IMR-90 (cell line): ENCODE data around the gene SH3GLB2. TPM values are rescaled to one million over a fixed set of nuclear protein-coding genes. Genes with fewer than 3 reads are reported as not detected.

ENCODE experiments used
- ATAC-seq: fragments of 200-7000 bp; cut with Tn5 transposase; 2 replicates; pipeline ENCODE4 v1.9.1; 2020; ENCODE audit warnings: low read depth, mild to moderate bottlenecking, moderate library complexity
- BruUV-seq: library from RNA; stranded (reverse); fragments of 400-500 nt; replicated peaks from 2 replicates; lab custom pipeline; 2021; lab: Mats Ljungman, UMichigan
- CTCF ChIA-PET: fragments of 300-600 bp; formaldehyde crosslinking; extraction: SDS; loops from one replicate; lab custom pipeline; 2021; ENCODE audit warnings: antibody characterized with exemption; lab: Yijun Ruan, JAX
- POLR2A ChIA-PET: fragments of 300-600 bp; sonication (Branson Sonifier 250); formaldehyde crosslinking; loops from one replicate; lab custom pipeline; 2022; ENCODE audit warnings: antibody characterized with exemption; ENCODE audit not compliant: unreplicated experiment; lab: Charles Lee
- DNase-seq: peaks from one replicate; pipeline ENCODE4 v3.0.0; 2013
- H2AFZ ChIP-seq: replicated peaks from 2 replicates; pipeline ENCODE3; 2013; ENCODE audit warnings: low read length, mild to moderate bottlenecking; ENCODE audit not compliant: poor library complexity
- H2AK5ac ChIP-seq: 2 replicates; pipeline ENCODE4 v1.6.1; 2013; ENCODE audit warnings: low read depth, low read length, inconsistent platforms
- H2AK9ac ChIP-seq: replicated peaks from 2 replicates; pipeline ENCODE3; 2013; ENCODE audit warnings: mild to moderate bottlenecking, low read depth, low read length, moderate library complexity; ENCODE audit not compliant: poor library complexity
- H2BK120ac ChIP-seq: 2 replicates; pipeline ENCODE4 v1.6.1; 2013; ENCODE audit warnings: low read depth, low read length, inconsistent platforms
- H2BK15ac ChIP-seq: 3 replicates; pipeline ENCODE4 v1.6.1; 2013; ENCODE audit warnings: low read depth, low read length, inconsistent platforms
- H2BK20ac ChIP-seq: 2 replicates; pipeline ENCODE4 v1.6.1; 2013; ENCODE audit warnings: low read depth, mild to moderate bottlenecking, inconsistent platforms, low read length, moderate library complexity
- H2BK5ac ChIP-seq: 2 replicates; pipeline ENCODE4 v1.6.1; 2013; ENCODE audit warnings: mild to moderate bottlenecking, low read depth, low read length, inconsistent platforms; ENCODE audit not compliant: poor library complexity, severe bottlenecking
- H3K14ac ChIP-seq: replicated peaks from 2 replicates; pipeline ENCODE4 v1.6.1; 2013; ENCODE audit warnings: low read depth, low read length, inconsistent platforms
- H3K18ac ChIP-seq: 2 replicates; pipeline ENCODE4 v1.6.1; 2013; ENCODE audit warnings: low read depth, low read length, control low read depth
- H3K23ac ChIP-seq: 2 replicates; pipeline ENCODE4 v1.6.1; 2013; ENCODE audit warnings: low read depth, low read length, inconsistent platforms
- H3K27ac ChIP-seq: 2 replicates; pipeline ENCODE4 v1.5.1; 2013; ENCODE audit warnings: mild to moderate bottlenecking, control low read depth, low read length; ENCODE audit not compliant: insufficient read depth
- H3K27me3 ChIP-seq: 2 replicates; pipeline ENCODE4 v1.6.1; 2013; ENCODE audit warnings: low read length; ENCODE audit not compliant: control insufficient read depth, insufficient read depth
- H3K36me3 ChIP-seq: 2 replicates; pipeline ENCODE4 v1.6.1; 2013; ENCODE audit warnings: low read length, mixed read lengths; ENCODE audit not compliant: control insufficient read depth, insufficient read depth
- H3K4ac ChIP-seq: 2 replicates; pipeline ENCODE4 v1.6.1; 2013; ENCODE audit warnings: low read depth, low read length, inconsistent platforms
- H3K4me1 ChIP-seq: 2 replicates; pipeline ENCODE4 v1.6.1; 2013; ENCODE audit warnings: low read length, mixed read lengths; ENCODE audit not compliant: control insufficient read depth, insufficient read depth
- H3K4me2 ChIP-seq: 2 replicates; pipeline ENCODE4 v1.6.1; 2013; ENCODE audit warnings: low read depth, mild to moderate bottlenecking, control low read depth, low read length, moderate library complexity
- H3K4me3 ChIP-seq: 2 replicates; pipeline ENCODE4 v1.5.1; 2013; ENCODE audit warnings: low read depth, mild to moderate bottlenecking, control low read depth, low read length, moderate library complexity; ENCODE audit not compliant: insufficient read depth
- H3K56ac ChIP-seq: 2 replicates; pipeline ENCODE4 v1.6.1; 2013; ENCODE audit warnings: low read length, inconsistent platforms; ENCODE audit not compliant: insufficient read depth; ENCODE audit errors: extremely low read depth
- H3K79me1 ChIP-seq, 2 experiments: 2 replicates each; pipeline ENCODE4 v1.6.1; 2013; ENCODE audit warnings: low read length in 2 of 2, inconsistent platforms in 1 of 2, low read depth in 1 of 2
- H3K9ac ChIP-seq: 2 replicates; pipeline ENCODE4 v1.6.1; 2013; ENCODE audit warnings: low read depth, low read length, control low read depth
- H3K9me1 ChIP-seq: 2 replicates; pipeline ENCODE4 v1.6.1; 2013; ENCODE audit warnings: low read length, inconsistent platforms; ENCODE audit not compliant: insufficient read depth
- H3K9me3 ChIP-seq: 2 replicates; pipeline ENCODE4 v1.6.1; 2013; ENCODE audit warnings: low read length; ENCODE audit not compliant: control insufficient read depth, insufficient read depth
- H4K20me1 ChIP-seq: 2 replicates; pipeline ENCODE4 v1.6.1; 2013; ENCODE audit warnings: low read length, inconsistent platforms; ENCODE audit not compliant: insufficient read depth
- H4K5ac ChIP-seq: 2 replicates; pipeline ENCODE4 v1.6.1; 2013; ENCODE audit warnings: mild to moderate bottlenecking, low read depth, low read length, control low read depth
- H4K8ac ChIP-seq, 2 experiments: 2 replicates each; pipeline ENCODE4 v1.6.1; 2013; ENCODE audit warnings: low read depth in 2 of 2, low read length in 2 of 2, control low read depth in 1 of 2, inconsistent platforms in 1 of 2
- H4K91ac ChIP-seq: 2 replicates; pipeline ENCODE4 v1.6.1; 2013; ENCODE audit warnings: low read depth, low read length, inconsistent platforms; ENCODE audit not compliant: insufficient read depth
- BHLHE40 ChIP-seq: fragments of 150-350 bp; IDR thresholded peaks from 2 replicates; pipeline ENCODE4 v1.6.1; 2016; ENCODE audit warnings: mild to moderate bottlenecking, low read depth, low read length
- CEBPB ChIP-seq: IDR thresholded peaks from 2 replicates; pipeline ENCODE4 v1.6.1; 2012; ENCODE audit warnings: low read depth, low read length, improper control_type of control experiment
- CTCF ChIP-seq: conservative IDR thresholded peaks from 2 replicates; pipeline ENCODE4 v1.5.1; 2012; ENCODE audit warnings: mild to moderate bottlenecking, low read depth, low read length, improper control_type of control experiment
- MAZ ChIP-seq: IDR thresholded peaks from 2 replicates; pipeline ENCODE4 v1.6.1; 2012; ENCODE audit warnings: low read depth, mild to moderate bottlenecking, low read length, improper control_type of control experiment, moderate library complexity, borderline replicate concordance
- MXI1 ChIP-seq: IDR thresholded peaks from 2 replicates; pipeline ENCODE4 v1.6.1; 2012; ENCODE audit warnings: low read depth, mild to moderate bottlenecking, low read length, moderate library complexity, borderline replicate concordance
- POLR2A ChIP-seq: IDR thresholded peaks from 2 replicates; pipeline ENCODE4 v1.6.1; 2012; ENCODE audit warnings: mild to moderate bottlenecking, low read depth, low read length
- RFX5 ChIP-seq: IDR thresholded peaks from 2 replicates; pipeline ENCODE4 v1.8.0; 2012; ENCODE audit warnings: low read depth, mild to moderate bottlenecking, low read length, moderate library complexity
- USF2 ChIP-seq: fragments of 150-350 bp; IDR thresholded peaks from 2 replicates; pipeline ENCODE4 v1.6.1; 2017; ENCODE audit warnings: mild to moderate bottlenecking, antibody characterized with exemption, low read length, low read depth
- whole genome bisulfite sequencing, 2 experiments: methylation state at CpG; one replicate each; pipeline versions ENCODE4 v1.1.5 to v1.1.7; 2013; ENCODE audit warnings: missing lambda C conversion rate in 2 of 2; ENCODE audit not compliant: insufficient read length in 1 of 2; ENCODE audit errors: extremely low coverage in 2 of 2; 5-methylcytosine and 5-hydroxymethylcytosine counted together
- dilution Hi-C: fragments of 300-500 bp; cut with HindIII; formaldehyde crosslinking; loops from one replicate; pipeline ENCODE4 v1.14.3; 2018; ENCODE audit warnings: low sequenced_read_pairs; ENCODE audit not compliant: unreplicated experiment
- in situ Hi-C: fragments of 300-500 bp; cut with MboI; formaldehyde crosslinking; loops from 3 replicates; pipeline ENCODE4 v1.14.3; 2019; ENCODE audit warnings: low sequenced_read_pairs, inconsistent platforms, mixed read lengths
- intact Hi-C: fragments of 100-400 bp; cut with micrococcal nuclease; formaldehyde crosslinking; loops from 2 replicates; pipeline ENCODE4 v1.10.0; 2022
- polyA plus RNA-seq, 3 experiments: library from polyadenylated mRNA; depleted of rRNA; stranded (reverse); fragments of >200 nt; gene quantifications; 2 replicates each; pipeline ENCODE4 v1.2.3, GENCODE V29; 2012; ENCODE audit warnings: low replicate concordance in 1 of 3
- total RNA-seq: library from RNA; depleted of rRNA; stranded (reverse); fragments of >200 nt; gene quantifications from 2 replicates; pipeline ENCODE4 v1.2.3, GENCODE V29; 2012

The SH3GLB2 gene
- total and polyA plus RNA-seq, 2 of the 4 experiments (the other 2 are of a cell fraction) = 36.4 to 68.4 TPM

GRCh38 chr9:129036241-129036922, 8.3 kb upstream of the SH3GLB2 start, which contains the start of gene MIGA2:
TSS of gene MIGA2 (plus strand) at chr9:129036626. CDS start at chr9:129040595, 3,969 bp downstream.
- peak; percentile 98 for ATAC-seq
- Histone ChIP-seq H3K36me3 (peaks cover 6% of the 10 kb centered on the region), H3K56ac (peak within 1 kb of the TSS; percentile 49), H4K91ac (peak within 1 kb of the TSS; percentile 82), H4K8ac (peak within 1 kb of the TSS; percentile 94 to 98), H2AK9ac (peak within 1 kb of the TSS; percentile 98), H3K4me2 (peak within 1 kb of the TSS; percentile 96), H3K9ac (peak within 1 kb of the TSS; percentile 94), H3K18ac (peak within 1 kb of the TSS; percentile 62), H4K20me1 (peaks cover 13% of the 10 kb centered on the region), H2BK120ac (peak within 1 kb of the TSS; percentile 74), H3K23ac (peak within 1 kb of the TSS; percentile 83), H3K4ac (peak within 1 kb of the TSS; percentile 83), H3K79me1 (peaks cover 14 to 38% of the 10 kb centered on the region in 2 experiments; a peak in 3 of 4 replicates), H3K27me3 (no peaks in the 10 kb centered on the region), H4K5ac (peak within 1 kb of the TSS; percentile 93), H2BK15ac (peak within 1 kb of the TSS; percentile 59; the same call in 1 of the 3 replicates), H2BK5ac (peak within 1 kb of the TSS; percentile 74), H3K9me1 (0 out of 2 replicates have a peak, but pooled peaks cover 10% of the 10 kb centered on the region), H2AFZ (peak within 1 kb of the TSS; percentile 98), H3K27ac (peak within 1 kb of the TSS; percentile 80), H3K4me3 (peak within 1 kb of the TSS; percentile 96), H3K4me1 (peaks cover 14% of the 10 kb centered on the region), H2AK5ac (peak within 1 kb of the TSS; percentile 54), H2BK20ac (no peak within 1 kb of the TSS), H3K14ac (peak within 1 kb of the TSS; percentile 91), H3K9me3 (no peaks in the 10 kb centered on the region)
- in situ Hi-C loops (no loop called here), dilution Hi-C loops (no loop called here), intact Hi-C loops (no loop called here)
- POLR2A ChIA-PET = no interaction called here
- BruUV-seq = no TSS peak
- 0% methylated on average over 33 of the region's 49 CpGs; no CpG with 5 or more reads in 1 of the 2 experiments for WGBS, 2 experiments
- CTCF ChIA-PET = interaction anchor here (0.5 kb wide), 1 partner anchor 70 kb away, joined by 3 read pairs; no protein-coding TSS in a partner anchor
- TF ChIP-seq POLR2A = peak; percentile 90
- TF ChIP-seq CTCF = no peak
- peak; percentile 86; the same call in 1 of the 2 replicates for TF ChIP-seq MAZ
- TF ChIP-seq RFX5 = no peak
- TF ChIP-seq CEBPB = peak; percentile 61
- peak; percentile 59; the same call in 1 of the 2 replicates for TF ChIP-seq MXI1
- peak; percentile 91 for TF ChIP-seq BHLHE40
- peak; percentile 96 for TF ChIP-seq USF2
- peak; percentile 98 for DNase-seq
